ENCODE data around the gene SAXO2.

DNA sequence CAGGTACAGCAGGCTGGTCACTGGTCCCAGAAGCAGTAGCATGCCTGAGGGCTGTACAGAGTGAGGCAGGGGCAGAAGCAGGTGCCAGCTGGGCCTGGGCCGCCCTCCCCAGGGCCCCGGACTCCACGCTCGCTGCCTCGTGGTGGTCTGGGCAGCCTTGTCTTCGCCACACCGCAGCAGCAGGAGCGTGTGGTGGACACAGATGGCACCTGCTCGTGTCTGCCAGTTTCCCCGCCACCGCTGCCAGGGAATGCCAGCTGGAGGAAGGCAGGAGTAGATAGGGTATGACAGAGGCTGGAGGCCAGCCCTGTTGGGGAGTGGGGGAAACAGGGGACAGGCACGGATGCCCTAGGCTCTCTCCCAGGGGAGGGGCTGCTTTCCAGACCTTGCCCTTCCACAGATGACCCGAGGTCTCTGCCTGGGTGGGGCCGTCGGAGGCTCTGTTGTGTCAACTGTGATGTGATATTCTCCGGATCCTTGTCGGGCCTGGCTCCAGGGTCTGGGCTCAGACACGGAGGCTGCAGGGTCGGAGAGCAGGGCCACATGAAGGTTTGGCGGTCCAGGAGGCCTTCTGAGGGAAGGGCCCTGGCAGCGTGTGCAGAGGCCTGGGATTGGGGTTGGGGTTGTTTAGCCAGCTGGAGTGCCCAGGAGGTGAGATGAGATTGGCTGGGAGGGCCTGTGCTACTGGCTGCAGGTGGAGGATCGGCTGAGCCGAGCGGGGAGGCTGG lies 53.1 kb downstream of the SAXO2 start:
- TF ChIP-seq, protein P1, sequence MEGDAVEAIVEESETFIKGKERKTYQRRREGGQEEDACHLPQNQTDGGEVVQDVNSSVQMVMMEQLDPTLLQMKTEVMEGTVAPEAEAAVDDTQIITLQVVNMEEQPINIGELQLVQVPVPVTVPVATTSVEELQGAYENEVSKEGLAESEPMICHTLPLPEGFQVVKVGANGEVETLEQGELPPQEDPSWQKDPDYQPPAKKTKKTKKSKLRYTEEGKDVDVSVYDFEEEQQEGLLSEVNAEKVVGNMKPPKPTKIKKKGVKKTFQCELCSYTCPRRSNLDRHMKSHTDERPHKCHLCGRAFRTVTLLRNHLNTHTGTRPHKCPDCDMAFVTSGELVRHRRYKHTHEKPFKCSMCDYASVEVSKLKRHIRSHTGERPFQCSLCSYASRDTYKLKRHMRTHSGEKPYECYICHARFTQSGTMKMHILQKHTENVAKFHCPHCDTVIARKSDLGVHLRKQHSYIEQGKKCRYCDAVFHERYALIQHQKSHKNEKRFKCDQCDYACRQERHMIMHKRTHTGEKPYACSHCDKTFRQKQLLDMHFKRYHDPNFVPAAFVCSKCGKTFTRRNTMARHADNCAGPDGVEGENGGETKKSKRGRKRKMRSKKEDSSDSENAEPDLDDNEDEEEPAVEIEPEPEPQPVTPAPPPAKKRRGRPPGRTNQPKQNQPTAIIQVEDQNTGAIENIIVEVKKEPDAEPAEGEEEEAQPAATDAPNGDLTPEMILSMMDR (conservative IDR thresholded peaks at IDR 0.05; ENCODE audit: low read depth, low read length): no peak
- TF ChIP-seq BHLHE40 (IDR thresholded peaks at IDR 0.05; ENCODE audit: low read depth, low read length) (no peak), CEBPB (IDR thresholded peaks at IDR 0.05; ENCODE audit: low read depth, low read length) (no peak), POLR2A (IDR thresholded peaks at IDR 0.05; ENCODE audit: low read depth, low read length) (no peak), CHD1 (IDR thresholded peaks at IDR 0.05; ENCODE audit: low read depth, low read length) (no peak), FOS (IDR thresholded peaks at IDR 0.05; ENCODE audit: low read depth, low read length) (no peak), RCOR1 (IDR thresholded peaks at IDR 0.05; ENCODE audit: insufficient replicate concordance, low read length) (no peak), SMC3 (IDR thresholded peaks at IDR 0.05; ENCODE audit: low read depth, low read length) (no peak), RFX5 (IDR thresholded peaks at IDR 0.05; ENCODE audit: low read depth, low read length) (no peak), MAZ (IDR thresholded peaks at IDR 0.05; ENCODE audit: borderline replicate concordance, low read depth, low read length) (no peak), RAD21 (IDR thresholded peaks at IDR 0.05; ENCODE audit: low read length) (no peak)
- TF ChIP-seq, protein P2, sequence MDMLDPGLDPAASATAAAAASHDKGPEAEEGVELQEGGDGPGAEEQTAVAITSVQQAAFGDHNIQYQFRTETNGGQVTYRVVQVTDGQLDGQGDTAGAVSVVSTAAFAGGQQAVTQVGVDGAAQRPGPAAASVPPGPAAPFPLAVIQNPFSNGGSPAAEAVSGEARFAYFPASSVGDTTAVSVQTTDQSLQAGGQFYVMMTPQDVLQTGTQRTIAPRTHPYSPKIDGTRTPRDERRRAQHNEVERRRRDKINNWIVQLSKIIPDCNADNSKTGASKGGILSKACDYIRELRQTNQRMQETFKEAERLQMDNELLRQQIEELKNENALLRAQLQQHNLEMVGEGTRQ (IDR thresholded peaks at IDR 0.05; ENCODE audit: low read depth, low read length): no peak
- TF ChIP-seq, protein P3, sequence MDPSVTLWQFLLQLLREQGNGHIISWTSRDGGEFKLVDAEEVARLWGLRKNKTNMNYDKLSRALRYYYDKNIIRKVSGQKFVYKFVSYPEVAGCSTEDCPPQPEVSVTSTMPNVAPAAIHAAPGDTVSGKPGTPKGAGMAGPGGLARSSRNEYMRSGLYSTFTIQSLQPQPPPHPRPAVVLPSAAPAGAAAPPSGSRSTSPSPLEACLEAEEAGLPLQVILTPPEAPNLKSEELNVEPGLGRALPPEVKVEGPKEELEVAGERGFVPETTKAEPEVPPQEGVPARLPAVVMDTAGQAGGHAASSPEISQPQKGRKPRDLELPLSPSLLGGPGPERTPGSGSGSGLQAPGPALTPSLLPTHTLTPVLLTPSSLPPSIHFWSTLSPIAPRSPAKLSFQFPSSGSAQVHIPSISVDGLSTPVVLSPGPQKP (IDR thresholded peaks at IDR 0.05; ENCODE audit: borderline replicate concordance, low read depth, low read length): no peak

All from IMR-90 (cell line).